Mammary epithelial cell (primary cell): Measurements from ENCODE around the gene LEMD1.

Source experiments
- EZH2 ChIP-seq: IDR thresholded peaks from 2 replicates; pipeline ENCODE4 v1.6.1; 2012; ENCODE audit warnings: low read length, inconsistent platforms, borderline replicate concordance
- TF ChIP-seq, protein P1 (sequence below), 2 donors: IDR thresholded peaks in 1 of 2; conservative IDR thresholded peaks in 1 of 2; 2 replicates each; pipeline ENCODE4 v1.5.1; 2011 to 2012; ENCODE audit warnings: inconsistent platforms in 2 of 2, low read length in 2 of 2, mild to moderate bottlenecking in 2 of 2, control low read depth in 1 of 2, low read depth in 1 of 2; ENCODE audit not compliant: insufficient read depth in 1 of 2; ENCODE audit errors: extremely low read depth in 1 of 2

DNA sequence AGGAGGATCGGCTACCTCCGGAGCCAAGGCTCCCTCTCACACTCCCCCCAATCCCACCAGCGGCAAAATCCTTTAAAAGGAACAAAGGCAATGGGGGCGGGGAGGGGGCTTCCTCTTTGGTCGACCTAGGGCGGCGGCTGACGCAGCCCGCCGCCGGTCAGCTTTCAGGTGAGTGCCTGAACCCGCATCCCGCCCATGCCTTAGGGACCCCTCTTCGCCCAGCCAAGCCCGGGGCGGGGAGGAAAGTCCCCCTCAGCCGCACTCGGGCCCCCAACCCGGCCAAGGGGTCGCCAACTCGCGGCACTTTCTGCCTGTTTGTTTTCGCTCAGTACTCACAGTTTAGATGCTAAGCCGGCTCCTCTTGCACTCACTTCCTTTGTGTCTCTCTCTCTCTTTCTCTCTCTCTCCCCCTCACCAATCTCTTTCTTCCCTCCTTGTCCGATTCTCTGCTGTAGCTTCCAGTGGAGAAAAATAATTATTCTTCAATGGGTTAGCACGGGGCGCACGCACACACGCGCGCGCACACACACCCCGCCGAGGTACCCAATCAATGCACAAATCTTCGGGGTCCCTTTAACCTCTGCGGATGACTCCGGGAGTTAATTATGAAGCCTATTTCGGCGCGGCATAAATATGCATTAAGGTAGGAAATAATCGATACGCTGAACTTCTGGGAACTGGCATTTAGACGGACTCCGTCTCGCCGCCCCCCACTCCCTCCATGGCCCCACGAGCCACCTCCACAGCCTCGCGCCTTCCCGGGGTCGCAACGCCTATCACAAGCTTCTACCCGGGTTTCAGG, 33.9 kb upstream of the LEMD1 start, which contains the start of gene BLACAT1:
- TF ChIP-seq EZH2: peak; percentile 73
- TF ChIP-seq, protein P1, sequence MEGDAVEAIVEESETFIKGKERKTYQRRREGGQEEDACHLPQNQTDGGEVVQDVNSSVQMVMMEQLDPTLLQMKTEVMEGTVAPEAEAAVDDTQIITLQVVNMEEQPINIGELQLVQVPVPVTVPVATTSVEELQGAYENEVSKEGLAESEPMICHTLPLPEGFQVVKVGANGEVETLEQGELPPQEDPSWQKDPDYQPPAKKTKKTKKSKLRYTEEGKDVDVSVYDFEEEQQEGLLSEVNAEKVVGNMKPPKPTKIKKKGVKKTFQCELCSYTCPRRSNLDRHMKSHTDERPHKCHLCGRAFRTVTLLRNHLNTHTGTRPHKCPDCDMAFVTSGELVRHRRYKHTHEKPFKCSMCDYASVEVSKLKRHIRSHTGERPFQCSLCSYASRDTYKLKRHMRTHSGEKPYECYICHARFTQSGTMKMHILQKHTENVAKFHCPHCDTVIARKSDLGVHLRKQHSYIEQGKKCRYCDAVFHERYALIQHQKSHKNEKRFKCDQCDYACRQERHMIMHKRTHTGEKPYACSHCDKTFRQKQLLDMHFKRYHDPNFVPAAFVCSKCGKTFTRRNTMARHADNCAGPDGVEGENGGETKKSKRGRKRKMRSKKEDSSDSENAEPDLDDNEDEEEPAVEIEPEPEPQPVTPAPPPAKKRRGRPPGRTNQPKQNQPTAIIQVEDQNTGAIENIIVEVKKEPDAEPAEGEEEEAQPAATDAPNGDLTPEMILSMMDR (conservative IDR thresholded peaks at IDR 0.05 in 1 of 2, IDR thresholded peaks at IDR 0.05 in 1 of 2; ENCODE audit: extremely low read depth in 1 of 2, insufficient read depth in 1 of 2, low read depth in 1 of 2, low read length in 2 of 2): no peak
